ENCODE measurements around the gene KPTN.
A peak's percentile ranks its signal among the peaks of the same experiment; 100 is the strongest.

The KPTN gene

DNA sequence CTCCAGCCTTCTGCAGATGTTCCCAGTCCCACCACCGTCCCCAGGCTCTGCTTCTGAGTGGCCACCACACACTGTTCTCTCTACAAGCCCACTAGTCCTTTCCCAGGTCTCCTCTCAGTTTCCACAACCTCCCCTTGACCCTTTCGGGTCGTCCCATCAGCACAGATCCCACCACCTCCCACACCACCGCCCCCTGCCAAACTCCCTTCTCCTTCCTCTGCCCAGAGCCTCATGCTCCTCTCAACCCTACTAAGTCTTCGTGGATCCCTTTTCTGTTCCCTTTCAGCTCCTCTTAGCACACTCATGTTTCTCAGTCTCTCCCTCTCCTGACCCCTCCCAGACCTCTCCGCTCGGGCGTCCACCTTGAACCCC, 28.9 kb upstream of the KPTN start:
- Histone ChIP-seq H3K9me3 (ENCODE audit: insufficient read depth, low read depth, low read length) (no peaks in the 10 kb centered on the region), H3K27me3 (ENCODE audit: insufficient read depth, low read length, poor library complexity, severe bottlenecking) (no peaks in the 10 kb centered on the region), H3K36me3 (ENCODE audit: insufficient read depth, low read length) (no peaks in the 10 kb centered on the region), H4K20me1 (ENCODE audit: insufficient read depth, low read length, poor library complexity, severe bottlenecking) (peaks cover 40% of the 10 kb centered on the region), H3K9ac (ENCODE audit: low read depth, low read length, poor library complexity, severe bottlenecking) (peak overlapping the region; percentile 95), H3K4me1 (ENCODE audit: insufficient read depth, low read length, poor library complexity, severe bottlenecking) (peaks cover 43% of the 10 kb centered on the region), H3K79me2 (ENCODE audit: insufficient read depth, low read length) (peaks cover 67% of the 10 kb centered on the region), H2AFZ (ENCODE audit: low read length) (no peak overlapping the region), H3F3A (ENCODE audit: low read depth) (no peaks in the 10 kb centered on the region), H3K4me3 (ENCODE audit: low read length, poor library complexity, severe bottlenecking) (peak overlapping the region; percentile 98), H3K9me2 (replicated peaks; ENCODE audit: low read depth, low read length) (no peaks in the 10 kb centered on the region), H3K4me2 (ENCODE audit: low read depth, low read length, poor library complexity, severe bottlenecking) (peak overlapping the region; percentile 99)
- TF ChIP-seq, protein P1, sequence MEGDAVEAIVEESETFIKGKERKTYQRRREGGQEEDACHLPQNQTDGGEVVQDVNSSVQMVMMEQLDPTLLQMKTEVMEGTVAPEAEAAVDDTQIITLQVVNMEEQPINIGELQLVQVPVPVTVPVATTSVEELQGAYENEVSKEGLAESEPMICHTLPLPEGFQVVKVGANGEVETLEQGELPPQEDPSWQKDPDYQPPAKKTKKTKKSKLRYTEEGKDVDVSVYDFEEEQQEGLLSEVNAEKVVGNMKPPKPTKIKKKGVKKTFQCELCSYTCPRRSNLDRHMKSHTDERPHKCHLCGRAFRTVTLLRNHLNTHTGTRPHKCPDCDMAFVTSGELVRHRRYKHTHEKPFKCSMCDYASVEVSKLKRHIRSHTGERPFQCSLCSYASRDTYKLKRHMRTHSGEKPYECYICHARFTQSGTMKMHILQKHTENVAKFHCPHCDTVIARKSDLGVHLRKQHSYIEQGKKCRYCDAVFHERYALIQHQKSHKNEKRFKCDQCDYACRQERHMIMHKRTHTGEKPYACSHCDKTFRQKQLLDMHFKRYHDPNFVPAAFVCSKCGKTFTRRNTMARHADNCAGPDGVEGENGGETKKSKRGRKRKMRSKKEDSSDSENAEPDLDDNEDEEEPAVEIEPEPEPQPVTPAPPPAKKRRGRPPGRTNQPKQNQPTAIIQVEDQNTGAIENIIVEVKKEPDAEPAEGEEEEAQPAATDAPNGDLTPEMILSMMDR (conservative IDR thresholded peaks at IDR 0.05; ENCODE audit: low read length) = no peak
- TF ChIP-seq EZH2phosphoT487 (IDR thresholded peaks at IDR 0.05; ENCODE audit: borderline replicate concordance) = no peak

DNA sequence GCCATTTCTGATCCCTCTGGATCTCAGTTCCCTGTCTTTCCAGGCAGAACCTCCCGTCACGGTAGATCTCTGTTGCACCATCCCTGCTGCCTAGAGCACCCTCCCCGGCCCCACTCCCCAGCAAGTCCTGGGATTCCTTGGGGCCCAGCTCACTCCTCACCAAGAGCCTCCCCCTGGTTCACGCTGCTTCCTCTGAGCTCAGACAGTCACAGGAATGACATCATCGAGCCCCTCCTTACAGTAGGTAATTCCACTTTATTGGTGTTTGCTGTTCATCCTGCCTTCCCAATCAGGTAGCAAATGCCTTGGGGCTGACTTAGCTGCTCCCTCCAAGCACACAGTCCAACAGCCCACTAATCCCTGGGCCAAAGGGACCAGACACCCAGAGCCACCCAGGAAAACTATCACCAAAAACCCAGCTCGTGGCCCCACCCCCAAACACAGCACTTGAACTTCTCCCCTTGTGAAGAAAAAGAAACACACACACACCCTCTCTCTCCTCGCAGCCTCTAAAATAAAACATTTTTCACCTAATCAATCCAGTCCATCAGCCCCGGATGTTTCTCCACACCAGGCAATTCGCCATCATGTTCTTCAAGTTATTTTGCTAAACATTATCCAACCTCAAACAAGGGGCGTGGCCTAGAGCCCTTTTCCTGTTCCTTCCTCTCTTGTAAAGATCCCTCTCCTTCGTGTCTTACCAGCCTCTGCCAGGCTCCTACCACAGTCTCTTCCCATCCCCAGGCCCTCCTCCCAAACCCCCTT, 28.3 kb upstream of the KPTN start:
- Histone ChIP-seq H4K20me1 (ENCODE audit: insufficient read depth, low read length, poor library complexity, severe bottlenecking) (peaks cover 44% of the 10 kb centered on the region), H3K9me3 (ENCODE audit: insufficient read depth, low read depth, low read length) (no peaks in the 10 kb centered on the region), H3K27me3 (ENCODE audit: insufficient read depth, low read length, poor library complexity, severe bottlenecking) (no peaks in the 10 kb centered on the region), H3F3A (ENCODE audit: low read depth) (no peaks in the 10 kb centered on the region), H3K9me2 (replicated peaks; ENCODE audit: low read depth, low read length) (no peaks in the 10 kb centered on the region), H3K4me1 (ENCODE audit: insufficient read depth, low read length, poor library complexity, severe bottlenecking) (peaks cover 38% of the 10 kb centered on the region), H2AFZ (ENCODE audit: low read length) (no peak overlapping the region), H3K36me3 (ENCODE audit: insufficient read depth, low read length) (no peaks in the 10 kb centered on the region), H3K9ac (ENCODE audit: low read depth, low read length, poor library complexity, severe bottlenecking) (peak overlapping the region; percentile 95), H3K4me3 (ENCODE audit: low read length, poor library complexity, severe bottlenecking) (peak overlapping the region; percentile 98), H3K79me2 (ENCODE audit: insufficient read depth, low read length) (peaks cover 73% of the 10 kb centered on the region), H3K4me2 (ENCODE audit: low read depth, low read length, poor library complexity, severe bottlenecking) (peak overlapping the region; percentile 99)
- TF ChIP-seq EZH2phosphoT487 (IDR thresholded peaks at IDR 0.05; ENCODE audit: borderline replicate concordance) = no peak
- TF ChIP-seq, protein P1 (conservative IDR thresholded peaks at IDR 0.05; ENCODE audit: low read length) = no peak

- H3K27me3 ChIP-seq (ENCODE audit: insufficient read depth, low read length, poor library complexity, severe bottlenecking) = no peaks in the 10 kb centered on the region
- peaks cover 31% of the 10 kb centered on the region for H3K4me1 ChIP-seq (ENCODE audit: insufficient read depth, low read length, poor library complexity, severe bottlenecking)
- H3K9me2 ChIP-seq (replicated peaks; ENCODE audit: low read depth, low read length) = no peaks in the 10 kb centered on the region
- H3K9ac ChIP-seq (ENCODE audit: low read depth, low read length, poor library complexity, severe bottlenecking) = peak overlapping the region; percentile 95
- H3K4me3 ChIP-seq (ENCODE audit: low read length, poor library complexity, severe bottlenecking) = no peak overlapping the region
- no peaks in the 10 kb centered on the region for H3K9me3 ChIP-seq (ENCODE audit: insufficient read depth, low read depth, low read length)
- H2AFZ ChIP-seq (ENCODE audit: low read length) = no peak overlapping the region
- peak overlapping the region; percentile 99 for H3K4me2 ChIP-seq (ENCODE audit: low read depth, low read length, poor library complexity, severe bottlenecking)
- no peaks in the 10 kb centered on the region for H3F3A ChIP-seq (ENCODE audit: low read depth)
- H4K20me1 ChIP-seq (ENCODE audit: insufficient read depth, low read length, poor library complexity, severe bottlenecking) = peaks cover 44% of the 10 kb centered on the region
- H3K36me3 ChIP-seq (ENCODE audit: insufficient read depth, low read length) = no peaks in the 10 kb centered on the region
- TF ChIP-seq, protein P1 (conservative IDR thresholded peaks at IDR 0.05; ENCODE audit: low read length) = no peak
- no peak for TF ChIP-seq EZH2phosphoT487 (IDR thresholded peaks at IDR 0.05; ENCODE audit: borderline replicate concordance)
- peaks cover 78% of the 10 kb centered on the region for H3K79me2 ChIP-seq (ENCODE audit: insufficient read depth, low read length)
Measured at GRCh38 chr19:47511681-47512080, 27.7 kb upstream of the KPTN start.
